ENCODE results near the gene NUDT15.
"Not testable (repeated sequence)": the region's sequence is repeated elsewhere in the genome, so short reads cannot be mapped to it uniquely, and the experiment has no call there.

The NUDT15 gene

DNA sequence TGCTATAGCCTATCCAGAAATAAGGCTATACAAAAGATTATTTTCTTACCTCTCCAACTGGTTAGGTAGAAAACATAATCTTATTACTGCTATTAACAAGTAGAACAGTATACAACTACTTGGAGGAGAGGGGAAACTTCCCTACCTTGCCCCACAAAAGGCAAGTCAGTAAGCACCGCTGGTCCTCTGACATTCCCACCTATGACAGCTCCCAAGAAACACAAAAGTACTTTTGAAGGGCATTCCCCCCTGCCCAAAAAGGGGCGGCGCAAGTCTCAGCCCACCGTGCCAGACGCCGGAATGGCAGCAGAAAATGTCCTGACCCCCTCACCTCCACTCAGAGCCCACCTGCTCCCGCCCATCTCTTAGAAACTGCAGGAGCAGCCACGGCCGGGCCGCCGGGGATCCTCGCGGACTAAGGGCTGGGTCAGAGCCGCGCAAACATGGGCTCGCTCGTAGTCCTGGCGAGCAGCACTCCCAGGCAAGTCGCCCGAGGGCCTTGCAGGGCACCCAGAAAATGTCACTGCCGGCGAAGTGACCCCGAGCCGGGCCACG, 36.9 kb upstream of the NUDT15 start:
- H3F3A ChIP-seq (ENCODE audit: low read depth), result no peaks in the 10 kb centered on the region
- peak overlapping the region; percentile 87 for H3K9ac ChIP-seq (ENCODE audit: low read depth, low read length, poor library complexity, severe bottlenecking)
- peak overlapping the region; percentile 93 for H3K4me3 ChIP-seq (ENCODE audit: low read length, poor library complexity, severe bottlenecking)
- H3K79me2 ChIP-seq (ENCODE audit: insufficient read depth, low read length), result peaks cover 50% of the 10 kb centered on the region
- peak overlapping the region; percentile 81 for H3K4me2 ChIP-seq (ENCODE audit: low read depth, low read length, poor library complexity, severe bottlenecking)
- no peaks in the 10 kb centered on the region for H3K9me3 ChIP-seq (ENCODE audit: insufficient read depth, low read depth, low read length)
- peaks cover 15% of the 10 kb centered on the region for H4K20me1 ChIP-seq (ENCODE audit: insufficient read depth, low read length, poor library complexity, severe bottlenecking)
- H2AFZ ChIP-seq (ENCODE audit: low read length), result peak overlapping the region; percentile 89
- H3K27me3 ChIP-seq (ENCODE audit: insufficient read depth, low read length, poor library complexity, severe bottlenecking), result no peaks in the 10 kb centered on the region
- no peaks in the 10 kb centered on the region for H3K36me3 ChIP-seq (ENCODE audit: insufficient read depth, low read length)
- no peaks in the 10 kb centered on the region for H3K9me2 ChIP-seq (replicated peaks; ENCODE audit: low read depth, low read length)
- peaks cover 33% of the 10 kb centered on the region for H3K4me1 ChIP-seq (ENCODE audit: insufficient read depth, low read length, poor library complexity, severe bottlenecking)
- TF ChIP-seq CTCF (conservative IDR thresholded peaks at IDR 0.05; ENCODE audit: low read length) (no peak), EZH2phosphoT487 (IDR thresholded peaks at IDR 0.05; ENCODE audit: borderline replicate concordance) (no peak)

DNA sequence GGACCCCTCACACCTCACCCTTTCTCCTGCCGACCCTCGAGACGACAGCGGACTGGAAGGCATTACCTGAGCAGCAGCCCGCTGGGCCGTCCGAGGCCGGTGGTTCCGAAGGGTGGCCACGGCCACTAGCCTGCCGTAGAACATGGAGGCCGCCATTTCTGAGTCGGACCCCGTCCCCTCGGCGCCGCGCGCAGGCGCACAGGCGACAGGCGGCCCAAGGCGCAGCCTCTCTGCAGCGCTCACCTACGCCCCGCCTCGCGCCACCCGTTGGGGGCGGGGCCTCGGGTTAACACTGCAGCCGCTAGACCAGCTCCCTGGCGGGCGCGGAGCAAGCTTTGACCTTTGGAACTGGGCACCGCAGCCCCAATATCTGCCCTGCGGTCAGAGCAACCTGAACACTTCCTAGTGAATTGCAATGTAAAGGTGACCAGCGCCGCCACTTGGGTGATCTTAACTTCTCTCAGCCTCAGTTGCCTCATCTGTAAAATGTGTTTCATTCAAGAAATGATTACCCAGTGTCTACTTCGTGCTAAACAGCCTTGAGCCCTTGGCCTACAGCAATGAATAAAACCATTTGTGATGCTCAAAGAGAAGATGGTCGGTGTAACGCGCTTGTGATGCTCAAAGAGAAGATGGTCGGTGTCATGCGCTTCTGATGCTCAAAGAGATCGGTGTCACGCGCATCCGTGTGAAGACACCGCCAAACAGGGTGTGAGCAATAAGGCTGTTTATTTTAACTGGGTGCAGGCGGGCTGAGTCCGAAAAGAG, 36.2 kb upstream of the NUDT15 start, which contains the start of gene SUCLA2:
Gene SUCLA2, minus strand, starts transcription at position 160 of the 768 bp plus-strand sequence. Its CDS starts 4 bp downstream, at position 156.
- Histone ChIP-seq H3K9me3 (ENCODE audit: insufficient read depth, low read depth, low read length) (no peaks in the 10 kb centered on the region), H3K9me2 (replicated peaks; ENCODE audit: low read depth, low read length) (no peaks in the 10 kb centered on the region), H3K27me3 (ENCODE audit: insufficient read depth, low read length, poor library complexity, severe bottlenecking) (no peaks in the 10 kb centered on the region), H3K4me2 (ENCODE audit: low read depth, low read length, poor library complexity, severe bottlenecking) (peak within 1 kb of the TSS; percentile 81), H2AFZ (ENCODE audit: low read length) (peak within 1 kb of the TSS; percentile 89), H3K4me3 (ENCODE audit: low read length, poor library complexity, severe bottlenecking) (peak within 1 kb of the TSS; percentile 93), H3K9ac (ENCODE audit: low read depth, low read length, poor library complexity, severe bottlenecking) (peak within 1 kb of the TSS; percentile 87), H3K79me2 (ENCODE audit: insufficient read depth, low read length) (peaks cover 45% of the 10 kb centered on the region), H3K36me3 (ENCODE audit: insufficient read depth, low read length) (no peaks in the 10 kb centered on the region), H4K20me1 (ENCODE audit: insufficient read depth, low read length, poor library complexity, severe bottlenecking) (peaks cover 15% of the 10 kb centered on the region), H3K4me1 (ENCODE audit: insufficient read depth, low read length, poor library complexity, severe bottlenecking) (peaks cover 33% of the 10 kb centered on the region), H3F3A (ENCODE audit: low read depth) (no peaks in the 10 kb centered on the region)
- TF ChIP-seq EZH2phosphoT487 (IDR thresholded peaks at IDR 0.05; ENCODE audit: borderline replicate concordance) (no peak), CTCF (conservative IDR thresholded peaks at IDR 0.05; ENCODE audit: low read length) (no peak)

DNA sequence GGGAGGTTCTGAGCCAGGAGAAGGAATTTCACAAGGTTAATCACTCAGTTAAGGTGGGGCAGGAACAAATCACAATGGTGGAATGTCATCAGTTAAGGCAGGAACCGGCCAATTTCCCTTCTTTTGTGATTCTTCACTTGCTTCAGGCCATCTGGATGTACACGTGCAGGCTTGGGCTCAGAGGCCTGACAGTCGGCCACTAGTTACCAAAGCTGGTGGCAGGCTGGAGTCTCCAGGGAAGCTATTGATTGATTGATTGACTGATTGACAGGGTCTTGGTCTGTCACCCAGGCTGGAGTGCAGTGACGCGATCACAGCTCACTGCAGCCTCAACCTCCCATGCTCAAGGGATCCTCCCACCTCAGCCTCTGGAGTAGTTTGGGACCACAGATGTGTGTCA, 35.5 kb upstream of the NUDT15 start:
- H2AFZ ChIP-seq (ENCODE audit: low read length); H4K20me1 ChIP-seq (ENCODE audit: insufficient read depth, low read length, poor library complexity, severe bottlenecking); H3K9me2 ChIP-seq (replicated peaks; ENCODE audit: low read depth, low read length); H3K9me3 ChIP-seq (ENCODE audit: insufficient read depth, low read depth, low read length); H3K9ac ChIP-seq (ENCODE audit: low read depth, low read length, poor library complexity, severe bottlenecking); H3K27me3 ChIP-seq (ENCODE audit: insufficient read depth, low read length, poor library complexity, severe bottlenecking); H3F3A ChIP-seq (ENCODE audit: low read depth); H3K4me3 ChIP-seq (ENCODE audit: low read length, poor library complexity, severe bottlenecking); H3K36me3 ChIP-seq (ENCODE audit: insufficient read depth, low read length): not testable (repeated sequence)
- H3K4me1 ChIP-seq (ENCODE audit: insufficient read depth, low read length, poor library complexity, severe bottlenecking), result peaks cover 30% of the 10 kb centered on the region
- peak overlapping the region; percentile 81 for H3K4me2 ChIP-seq (ENCODE audit: low read depth, low read length, poor library complexity, severe bottlenecking)
- H3K79me2 ChIP-seq (ENCODE audit: insufficient read depth, low read length), result peaks cover 41% of the 10 kb centered on the region

Data from Loucy (cell line).